OCI-LY7 (cell line): ENCODE data around the gene GARIN5B.
"Not testable (repeated sequence)": the region's sequence is repeated elsewhere in the genome, so short reads cannot be mapped to it uniquely, and the experiment has no call there.

Experiments
- EZH2phosphoT487 ChIP-seq: fragments of 200-600 bp; sonication (generic); IDR thresholded peaks from 2 replicates; pipeline ENCODE4 v1.6.1; 2018; ENCODE audit warnings: low read depth, borderline replicate concordance, mild to moderate bottlenecking, mixed run types, antibody characterized with exemption, low read length, moderate library complexity, mixed read lengths
- TF ChIP-seq, protein P1 (sequence below): fragments of 200-600 bp; sonication (generic); conservative IDR thresholded peaks from 2 replicates; pipeline ENCODE4 v1.5.1; 2014; ENCODE audit warnings: mild to moderate bottlenecking, antibody characterized with exemption, low read length, moderate library complexity, mixed read lengths

DNA sequence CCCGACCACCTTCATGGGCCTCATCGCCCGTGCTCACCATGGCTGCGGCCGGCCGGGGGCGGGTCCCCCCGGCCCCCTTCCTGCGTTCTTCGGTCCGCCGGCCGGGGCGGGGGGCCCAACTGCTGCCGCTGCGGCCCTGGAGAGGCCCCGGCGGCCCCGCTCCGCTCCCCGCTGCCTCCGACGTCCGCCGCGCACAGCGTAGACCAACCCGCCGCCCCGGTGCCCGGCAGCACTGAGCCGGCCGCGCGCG, 44.4 kb upstream of the GARIN5B start, which contains the start of gene UBE2S:
- TF ChIP-seq, protein P1, sequence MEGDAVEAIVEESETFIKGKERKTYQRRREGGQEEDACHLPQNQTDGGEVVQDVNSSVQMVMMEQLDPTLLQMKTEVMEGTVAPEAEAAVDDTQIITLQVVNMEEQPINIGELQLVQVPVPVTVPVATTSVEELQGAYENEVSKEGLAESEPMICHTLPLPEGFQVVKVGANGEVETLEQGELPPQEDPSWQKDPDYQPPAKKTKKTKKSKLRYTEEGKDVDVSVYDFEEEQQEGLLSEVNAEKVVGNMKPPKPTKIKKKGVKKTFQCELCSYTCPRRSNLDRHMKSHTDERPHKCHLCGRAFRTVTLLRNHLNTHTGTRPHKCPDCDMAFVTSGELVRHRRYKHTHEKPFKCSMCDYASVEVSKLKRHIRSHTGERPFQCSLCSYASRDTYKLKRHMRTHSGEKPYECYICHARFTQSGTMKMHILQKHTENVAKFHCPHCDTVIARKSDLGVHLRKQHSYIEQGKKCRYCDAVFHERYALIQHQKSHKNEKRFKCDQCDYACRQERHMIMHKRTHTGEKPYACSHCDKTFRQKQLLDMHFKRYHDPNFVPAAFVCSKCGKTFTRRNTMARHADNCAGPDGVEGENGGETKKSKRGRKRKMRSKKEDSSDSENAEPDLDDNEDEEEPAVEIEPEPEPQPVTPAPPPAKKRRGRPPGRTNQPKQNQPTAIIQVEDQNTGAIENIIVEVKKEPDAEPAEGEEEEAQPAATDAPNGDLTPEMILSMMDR: not testable (repeated sequence)
- not testable (repeated sequence) for TF ChIP-seq EZH2phosphoT487
